Smooth muscle cell (in vitro differentiated cells): ENCODE measurements around the gene GPSM1. TPM values are rescaled to one million over a fixed set of nuclear protein-coding genes. Genes with fewer than 3 reads are reported as not detected.

Experiments used
- DNase-seq: peaks from one replicate; lab custom pipeline; 2025; ENCODE audit not compliant: unreplicated experiment; lab: John Stamatoyannopoulos, UW
- H2AFZ ChIP-seq: fragments of 200-600 bp; sonication (generic); 2 replicates; pipeline ENCODE4 v1.6.0; 2016; ENCODE audit warnings: antibody characterized with exemption, low read depth, mild to moderate bottlenecking
- H3F3A ChIP-seq: fragments of 200-600 bp; sonication (generic); 2 replicates; pipeline ENCODE4 v1.6.0; 2017; ENCODE audit warnings: antibody characterized with exemption, low read depth
- H3K27ac ChIP-seq: fragments of 200-600 bp; sonication (generic); 2 replicates; pipeline ENCODE4 v1.5.1; 2016; ENCODE audit warnings: low read depth, mild to moderate bottlenecking
- H3K27me3 ChIP-seq: fragments of 200-600 bp; sonication (generic); 2 replicates; pipeline ENCODE4 v1.6.1; 2016; ENCODE audit warnings: low read depth, mild to moderate bottlenecking
- H3K36me3 ChIP-seq: fragments of 200-600 bp; sonication (generic); 2 replicates; pipeline ENCODE4 v1.5.1; 2016; ENCODE audit warnings: low read depth
- H3K4me1 ChIP-seq: fragments of 200-600 bp; sonication (generic); 2 replicates; pipeline ENCODE4 v1.5.1; 2016; ENCODE audit warnings: low read depth
- H3K4me2 ChIP-seq: fragments of 200-600 bp; sonication (generic); 2 replicates; pipeline ENCODE4 v1.6.0; 2016; ENCODE audit warnings: mild to moderate bottlenecking
- H3K4me3 ChIP-seq: fragments of 200-600 bp; sonication (generic); 2 replicates; pipeline ENCODE4 v1.5.1; 2016; ENCODE audit warnings: mild to moderate bottlenecking
- H3K79me2 ChIP-seq: fragments of 200-600 bp; sonication (generic); 2 replicates; pipeline ENCODE4 v1.6.0; 2016; ENCODE audit warnings: low read depth, mild to moderate bottlenecking
- H3K9ac ChIP-seq: fragments of 200-600 bp; sonication (generic); 2 replicates; pipeline ENCODE4 v1.6.0; 2016; ENCODE audit warnings: low read depth
- H3K9me3 ChIP-seq: fragments of 200-600 bp; sonication (generic); replicated peaks from 2 replicates; pipeline ENCODE4 v1.5.1; 2016; ENCODE audit warnings: low read depth
- H4K20me1 ChIP-seq: fragments of 200-600 bp; sonication (generic); 2 replicates; pipeline ENCODE4 v1.6.0; 2016; ENCODE audit warnings: low read depth
- CTCF ChIP-seq: fragments of 200-600 bp; sonication (generic); IDR thresholded peaks from 2 replicates; pipeline ENCODE4 v1.5.1; 2017; ENCODE audit warnings: borderline replicate concordance, mild to moderate bottlenecking, antibody characterized with exemption; ENCODE audit not compliant: insufficient read depth, poor library complexity, severe bottlenecking
- WGBS: methylation state at CpG from one replicate; pipeline ENCODE4 v1.1.7; 2016; ENCODE audit warnings: low lambda C conversion rate; 5-methylcytosine and 5-hydroxymethylcytosine counted together
- polyA plus RNA-seq: library from polyadenylated mRNA; unstranded; fragments of >200 nt; fragmentation: Nextera tagmentation; extraction: Ambion mirVana; gene quantifications from 2 replicates; pipeline ENCODE4 v1.2.1, GENCODE V29; 2016
- total RNA-seq: library from RNA; depleted of rRNA; stranded (reverse); fragments of >200 nt; gene quantifications from 2 replicates; pipeline ENCODE4 v1.2.3, GENCODE V29; 2014

GPSM1 gene
- total and polyA plus RNA-seq, 2 experiments from 2014 or later: 21.1 to 45.9 TPM

- no peak for DNase-seq
- no peak overlapping the region for H3K27ac ChIP-seq
- H3K27me3 ChIP-seq: no peaks in the 10 kb centered on the region
- H3K4me1 ChIP-seq: no peaks in the 10 kb centered on the region
- no peaks in the 10 kb centered on the region for H3K36me3 ChIP-seq
- no peaks in the 10 kb centered on the region for H4K20me1 ChIP-seq
- H3F3A ChIP-seq: no peaks in the 10 kb centered on the region
- no peaks in the 10 kb centered on the region for H3K79me2 ChIP-seq
- no peaks in the 10 kb centered on the region for H3K9me3 ChIP-seq
- H3K4me3 ChIP-seq: no peak overlapping the region
- no peak for TF ChIP-seq CTCF
- no peak overlapping the region for H3K4me2 ChIP-seq
- WGBS: 83% methylated on average over 29 of the region's 34 CpGs
- no peak overlapping the region for H3K9ac ChIP-seq
- no peak overlapping the region for H2AFZ ChIP-seq
These were observed 20.8 kb upstream of the GPSM1 start for GRCh38 chr9:136306211-136307208.

- H3K27me3 ChIP-seq: no peaks in the 10 kb centered on the region
- WGBS: 91% methylated on average over 2 of the region's 4 CpGs
- no peak for DNase-seq
These were observed 20.1 kb upstream of the GPSM1 start for GRCh38 chr9:136307215-136307750.

GRCh38 chr9:136308006-136308701 lies 19.2 kb upstream of the GPSM1 start:
- H4K20me1 ChIP-seq: no peaks in the 10 kb centered on the region
- H3K9me3 ChIP-seq: no peaks in the 10 kb centered on the region
- no peaks in the 10 kb centered on the region for H3K36me3 ChIP-seq
- no peak overlapping the region for H2AFZ ChIP-seq
- 97% methylated on average over 4 of the region's 4 CpGs for WGBS
- no peak overlapping the region for H3K9ac ChIP-seq
- no peaks in the 10 kb centered on the region for H3K27me3 ChIP-seq
- no peaks in the 10 kb centered on the region for H3K79me2 ChIP-seq
- no peak overlapping the region for H3K4me3 ChIP-seq
- H3K4me1 ChIP-seq: no peaks in the 10 kb centered on the region
- no peaks in the 10 kb centered on the region for H3F3A ChIP-seq
- DNase-seq: no peak
- H3K27ac ChIP-seq: no peak overlapping the region
- H3K4me2 ChIP-seq: no peak overlapping the region
- no peak for TF ChIP-seq CTCF

More at GRCh38 chr9:136307215-136307750, 20.1 kb upstream of the GPSM1 start:
- Histone ChIP-seq H2AFZ (no peak overlapping the region), H4K20me1 (no peaks in the 10 kb centered on the region), H3K36me3 (no peaks in the 10 kb centered on the region), H3F3A (no peaks in the 10 kb centered on the region), H3K9me3 (no peaks in the 10 kb centered on the region), H3K4me3 (no peak overlapping the region), H3K9ac (no peak overlapping the region), H3K79me2 (no peaks in the 10 kb centered on the region), H3K4me1 (no peaks in the 10 kb centered on the region), H3K4me2 (no peak overlapping the region), H3K27ac (no peak overlapping the region)
- no peak for TF ChIP-seq CTCF
